Measurements from ENCODE around the gene LGSN.

- TF ChIP-seq EZH2 (IDR thresholded peaks at IDR 0.05; ENCODE audit: borderline replicate concordance, low read depth, low read length, severe bottlenecking) = no peak
- TF ChIP-seq CTCF (IDR thresholded peaks at IDR 0.05; ENCODE audit: borderline replicate concordance, extremely low read depth, low read length, poor library complexity, severe bottlenecking) = no peak
Measured at GRCh38 chr6:63346217-63346835, 26.5 kb upstream of the LGSN start.
